ENCODE results near the gene CCDC12. TPM values are rescaled to one million over a fixed set of nuclear protein-coding genes. Genes with fewer than 3 reads are reported as not detected.
A peak's percentile ranks its signal among the peaks of the same experiment; 100 is the strongest.

CCDC12 gene
- total and polyA plus RNA-seq, 2 of the 13 experiments (the other 11 are each of a cell fraction or from before 2014, with no cell fraction given), result 30.1 to 49.5 TPM

DNA sequence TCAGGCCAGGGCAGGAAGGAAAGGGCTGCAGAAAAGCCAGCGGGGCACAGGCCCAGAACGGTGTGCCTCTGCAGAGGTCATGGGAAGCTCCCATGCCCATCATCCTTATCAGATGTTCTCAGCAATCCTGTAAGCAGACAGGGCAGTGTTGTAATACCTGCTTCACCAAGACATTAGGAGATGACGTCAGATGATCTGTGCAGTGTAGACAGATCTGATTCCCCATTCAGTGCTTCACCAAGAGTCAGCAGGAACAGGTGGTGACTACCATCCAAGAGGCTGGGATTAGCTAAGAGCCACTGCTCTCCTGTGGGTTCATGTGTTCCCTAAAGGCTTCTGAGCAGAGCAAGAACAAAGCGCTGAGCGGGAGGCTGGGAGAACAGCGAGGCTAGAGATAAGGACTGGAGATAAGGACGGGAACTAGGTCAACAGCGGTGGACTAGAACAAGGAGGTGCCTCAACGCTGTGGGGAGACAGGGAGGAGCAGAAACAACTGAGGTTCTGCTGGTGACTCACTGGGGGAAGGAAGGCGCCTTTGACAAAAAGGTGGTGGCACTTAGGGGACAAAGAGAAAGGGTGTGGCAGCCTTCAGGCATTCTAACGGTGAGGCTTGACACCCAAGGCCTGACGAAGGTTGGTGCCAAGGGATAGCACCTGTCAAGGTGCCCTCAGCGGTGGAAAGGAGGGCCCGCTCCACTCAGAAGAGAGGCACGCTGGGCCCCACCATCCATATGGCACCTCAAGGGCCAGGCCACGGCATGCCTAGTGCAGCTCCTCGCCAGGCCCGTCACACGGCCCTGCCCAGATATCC is 28.4 kb downstream of the CCDC12 start (continued):
- TF ChIP-seq TP53 (CRISPR knock-in tag; conservative IDR thresholded peaks at IDR 0.05), result no peak
- TF ChIP-seq HMGA1 (CRISPR knock-in tag; conservative IDR thresholded peaks at IDR 0.05), result no peak
- no peak for TF ChIP-seq ATF7-NPFF (CRISPR knock-in tag; IDR thresholded peaks at IDR 0.05; ENCODE audit: low read depth)
- no peak for TF ChIP-seq ZNF136 (CRISPR knock-in tag; IDR thresholded peaks at IDR 0.05; ENCODE audit: low read depth)
- TF ChIP-seq ZC3H4 (CRISPR knock-in tag; IDR thresholded peaks at IDR 0.05; ENCODE audit: borderline replicate concordance), result no peak

DNA sequence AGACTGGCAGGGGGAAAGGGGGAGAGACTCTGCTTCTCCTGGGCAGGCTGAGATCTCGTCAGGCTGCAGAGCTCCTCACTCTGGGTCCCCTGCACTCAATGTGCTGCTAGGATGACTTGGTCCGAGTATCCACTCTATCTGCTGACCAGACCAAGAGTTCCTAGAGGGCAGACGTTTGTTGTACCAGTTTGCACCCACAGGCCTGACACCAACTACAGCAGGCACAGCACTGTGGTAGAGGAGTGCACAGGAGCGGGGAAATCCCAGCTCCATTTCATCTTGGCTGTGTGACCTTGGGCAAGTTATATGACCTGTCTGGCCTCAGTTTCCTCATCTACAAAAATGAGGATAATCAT is 29.0 kb downstream of the CCDC12 start:
- ChIA-PET CTCF (ENCODE audit: low intra/inter-chr PET ratio, low total read pairs) (no interaction called here), POLR2A (interaction anchor here (0.7 to 3.0 kb wide), 6 partner anchors 12 to 32 kb away, joined by 3 to 34 read pairs (median 6); partner anchors contain the start of genes CCDC12 and NBEAL2)
- ATAC-seq (no peak), DNase-seq (ENCODE audit: low spot score) (no peak), FAIRE-seq (no peak)
- WGBS (ENCODE audit: low lambda C conversion rate), result 88% methylated on average over 4 of the region's 4 CpGs
- intact Hi-C loops (cut with micrococcal nuclease; ENCODE audit: unreplicated experiment), result no loop called here
- H4K20me1 ChIP-seq (ENCODE audit: insufficient read depth, low read length), result peaks cover 58% of the 10 kb centered on the region
- no peaks in the 10 kb centered on the region for H3K9me3 ChIP-seq (ENCODE audit: low read length)
- in situ Hi-C loops (cut with HindIII; ENCODE audit: extremely low pct_ligation_motif_present, low pct_unique_long_range_greater_than_20kb), result no loop called here
- peak overlapping the region; percentile 57 for H3K4me2 ChIP-seq (ENCODE audit: low read depth, low read length)
- H3K36me3 ChIP-seq (replicated peaks in 1 of 2; ENCODE audit: control insufficient read depth in 1 of 2, insufficient read depth in 2 of 2, low read length in 2 of 2), result peaks cover 0 to 8% of the 10 kb centered on the region in 2 experiments; a peak in 2 of 5 replicates
- peaks cover 88% of the 10 kb centered on the region for H3K4me1 ChIP-seq (ENCODE audit: insufficient read depth, low read length)
- TF ChIP-seq ZNF879 (CRISPR knock-in tag; IDR thresholded peaks at IDR 0.05) (no peak), ZFY (CRISPR knock-in tag; IDR thresholded peaks at IDR 0.05) (no peak), ELF4 (CRISPR knock-in tag; IDR thresholded peaks at IDR 0.05; ENCODE audit: borderline replicate concordance) (no peak), MXD4 (CRISPR knock-in tag; IDR thresholded peaks at IDR 0.05) (no peak), CC2D1A (CRISPR knock-in tag; IDR thresholded peaks at IDR 0.05) (no peak), ZNF782 (CRISPR knock-in tag; IDR thresholded peaks at IDR 0.05; ENCODE audit: borderline replicate concordance) (no peak), HOXA3 (CRISPR knock-in tag; IDR thresholded peaks at IDR 0.05) (no peak), NR2F2 (IDR thresholded peaks at IDR 0.05; ENCODE audit: borderline replicate concordance, low read depth) (no peak), ZNF75D (CRISPR knock-in tag; IDR thresholded peaks at IDR 0.05; ENCODE audit: borderline replicate concordance) (no peak), ZNF709 (CRISPR knock-in tag; IDR thresholded peaks at IDR 0.05) (no peak), ZNF501 (CRISPR knock-in tag; IDR thresholded peaks at IDR 0.05) (peak; percentile 48; the same call in 1 of the 2 replicates), SIX4 (CRISPR knock-in tag; IDR thresholded peaks at IDR 0.05) (no peak)
- TF ChIP-seq, protein P1, sequence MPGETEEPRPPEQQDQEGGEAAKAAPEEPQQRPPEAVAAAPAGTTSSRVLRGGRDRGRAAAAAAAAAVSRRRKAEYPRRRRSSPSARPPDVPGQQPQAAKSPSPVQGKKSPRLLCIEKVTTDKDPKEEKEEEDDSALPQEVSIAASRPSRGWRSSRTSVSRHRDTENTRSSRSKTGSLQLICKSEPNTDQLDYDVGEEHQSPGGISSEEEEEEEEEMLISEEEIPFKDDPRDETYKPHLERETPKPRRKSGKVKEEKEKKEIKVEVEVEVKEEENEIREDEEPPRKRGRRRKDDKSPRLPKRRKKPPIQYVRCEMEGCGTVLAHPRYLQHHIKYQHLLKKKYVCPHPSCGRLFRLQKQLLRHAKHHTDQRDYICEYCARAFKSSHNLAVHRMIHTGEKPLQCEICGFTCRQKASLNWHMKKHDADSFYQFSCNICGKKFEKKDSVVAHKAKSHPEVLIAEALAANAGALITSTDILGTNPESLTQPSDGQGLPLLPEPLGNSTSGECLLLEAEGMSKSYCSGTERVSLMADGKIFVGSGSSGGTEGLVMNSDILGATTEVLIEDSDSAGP (CRISPR knock-in tag; IDR thresholded peaks at IDR 0.05; ENCODE audit: borderline replicate concordance), result no peak
- TF ChIP-seq, protein P2, sequence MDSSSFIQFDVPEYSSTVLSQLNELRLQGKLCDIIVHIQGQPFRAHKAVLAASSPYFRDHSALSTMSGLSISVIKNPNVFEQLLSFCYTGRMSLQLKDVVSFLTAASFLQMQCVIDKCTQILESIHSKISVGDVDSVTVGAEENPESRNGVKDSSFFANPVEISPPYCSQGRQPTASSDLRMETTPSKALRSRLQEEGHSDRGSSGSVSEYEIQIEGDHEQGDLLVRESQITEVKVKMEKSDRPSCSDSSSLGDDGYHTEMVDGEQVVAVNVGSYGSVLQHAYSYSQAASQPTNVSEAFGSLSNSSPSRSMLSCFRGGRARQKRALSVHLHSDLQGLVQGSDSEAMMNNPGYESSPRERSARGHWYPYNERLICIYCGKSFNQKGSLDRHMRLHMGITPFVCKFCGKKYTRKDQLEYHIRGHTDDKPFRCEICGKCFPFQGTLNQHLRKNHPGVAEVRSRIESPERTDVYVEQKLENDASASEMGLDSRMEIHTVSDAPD (CRISPR knock-in tag; IDR thresholded peaks at IDR 0.05), result 0 out of 2 replicates have a peak, but pooled peaks have one; percentile 31
- no peaks in the 10 kb centered on the region for H3K27me3 ChIP-seq (ENCODE audit: control insufficient read depth in 1 of 2, insufficient read depth in 2 of 2, low read length in 2 of 2)
- H3K79me2 ChIP-seq (ENCODE audit: insufficient read depth, low read length), result peaks cover 82% of the 10 kb centered on the region
- H3K9ac ChIP-seq (ENCODE audit: insufficient read depth, low read depth, low read length), result no peak overlapping the region
- no TSS peak for BruUV-seq (replicated peaks)
- H3K4me3 ChIP-seq (replicated peaks in 1 of 3; ENCODE audit: insufficient read depth in 1 of 3, low read depth in 2 of 3, low read length in 3 of 3), result no peak overlapping the region
- peak overlapping the region; percentile 45 for H3K27ac ChIP-seq (ENCODE audit: extremely low read length, insufficient read depth, low read length)
- no peak overlapping the region for H2AFZ ChIP-seq (ENCODE audit: low read length)
